Activated T-cell treated with anti-CD3 and anti-CD28 coated beads for 24 hours (primary cell): ENCODE measurements around the gene SYT4.
"Not testable (repeated sequence)": the region's sequence is repeated elsewhere in the genome, so short reads cannot be mapped to it uniquely, and the experiment has no call there.

Experiments used
- DNase-seq: peaks from one replicate; pipeline ENCODE4 v3.0.0-alpha.2; 2020; ENCODE audit warnings: low read depth

SYT4 gene, protein sequence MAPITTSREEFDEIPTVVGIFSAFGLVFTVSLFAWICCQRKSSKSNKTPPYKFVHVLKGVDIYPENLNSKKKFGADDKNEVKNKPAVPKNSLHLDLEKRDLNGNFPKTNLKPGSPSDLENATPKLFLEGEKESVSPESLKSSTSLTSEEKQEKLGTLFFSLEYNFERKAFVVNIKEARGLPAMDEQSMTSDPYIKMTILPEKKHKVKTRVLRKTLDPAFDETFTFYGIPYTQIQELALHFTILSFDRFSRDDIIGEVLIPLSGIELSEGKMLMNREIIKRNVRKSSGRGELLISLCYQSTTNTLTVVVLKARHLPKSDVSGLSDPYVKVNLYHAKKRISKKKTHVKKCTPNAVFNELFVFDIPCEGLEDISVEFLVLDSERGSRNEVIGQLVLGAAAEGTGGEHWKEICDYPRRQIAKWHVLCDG

GRCh38 chr18:43277164-43277600 is at the start of gene SYT4:
Gene SYT4 (minus strand): TSS chr18:43277490. CDS start chr18:43277281, 209 bp downstream.
- DNase-seq, result no peak

GRCh38 chr18:43322132-43322531 is 44.8 kb upstream of the SYT4 start:
- DNase-seq, result no peak

DNA sequence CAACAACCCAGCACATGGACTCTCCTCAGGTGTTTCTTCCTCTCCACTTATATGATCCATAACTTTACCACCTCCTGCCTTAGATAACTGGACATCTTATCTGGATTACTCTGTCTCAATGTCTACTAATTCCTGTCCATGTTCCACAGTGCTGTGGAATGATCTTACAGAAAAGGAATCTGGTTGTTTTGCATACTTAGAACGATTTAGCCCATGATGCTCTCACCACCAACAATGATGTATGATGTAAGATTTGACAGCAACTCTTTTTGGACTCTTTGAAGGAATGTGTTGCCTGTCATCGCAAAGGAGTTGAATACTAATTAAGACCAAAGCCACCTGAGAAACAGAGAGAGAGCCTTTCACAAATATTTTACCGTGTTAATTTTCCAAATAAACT is 37.7 kb upstream of the SYT4 start:
- DNase-seq, result no peak

DNA sequence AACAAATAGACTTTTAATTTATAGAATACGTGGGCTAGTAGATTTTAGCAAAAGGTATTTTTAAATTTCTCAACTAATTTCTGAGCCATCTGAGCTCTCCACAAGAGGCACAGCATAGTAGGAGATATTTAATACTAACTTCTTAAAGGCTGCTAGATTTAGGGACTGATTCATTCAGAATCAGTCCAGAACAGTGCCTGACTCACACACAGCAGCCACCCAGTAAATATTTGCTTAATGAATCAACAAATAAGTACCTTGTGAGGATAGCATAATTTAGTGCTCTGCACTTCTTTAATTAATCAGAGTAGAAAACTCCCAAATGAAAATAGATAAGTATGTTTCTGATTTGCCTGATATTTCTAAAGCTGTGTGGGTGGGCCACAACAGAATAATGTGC is 35.6 kb upstream of the SYT4 start:
- no peak for DNase-seq

GRCh38 chr18:43310239-43310638 is 32.9 kb upstream of the SYT4 start:
- DNase-seq, result no peak

- DNase-seq, result no peak
Measured at GRCh38 chr18:43303376-43303775, 26.1 kb upstream of the SYT4 start.

GRCh38 chr18:43286187-43286586 is 8.9 kb upstream of the SYT4 start:
- not testable (repeated sequence) for DNase-seq

GRCh38 chr18:43283299-43283698 is 6.0 kb upstream of the SYT4 start:
- no peak for DNase-seq

- no peak for DNase-seq
Measured at GRCh38 chr18:43279015-43279744, 1.9 kb upstream of the SYT4 start.

GRCh38 chr18:43278355-43278754 is 1.1 kb upstream of the SYT4 start:
- no peak for DNase-seq

DNA sequence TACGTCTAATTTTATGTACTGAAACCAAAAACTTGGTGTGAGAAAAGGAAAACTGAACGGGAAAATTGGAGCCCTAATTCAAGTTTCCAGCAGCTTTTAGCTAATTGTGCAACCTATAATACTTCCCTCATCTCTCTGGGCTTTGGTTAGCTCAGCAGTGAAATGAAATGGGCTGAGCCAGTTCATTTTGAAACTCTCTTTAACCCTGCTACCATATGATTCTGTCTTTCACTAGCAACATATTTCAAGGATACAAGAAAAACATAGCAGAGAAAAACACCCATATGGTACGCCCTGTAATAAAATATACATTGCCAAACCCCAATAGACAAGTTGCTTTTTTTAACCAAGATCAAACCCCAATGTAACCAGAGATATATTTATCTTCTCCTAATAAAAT is 799 bp downstream of the SYT4 start:
- DNase-seq, result no peak

DNA sequence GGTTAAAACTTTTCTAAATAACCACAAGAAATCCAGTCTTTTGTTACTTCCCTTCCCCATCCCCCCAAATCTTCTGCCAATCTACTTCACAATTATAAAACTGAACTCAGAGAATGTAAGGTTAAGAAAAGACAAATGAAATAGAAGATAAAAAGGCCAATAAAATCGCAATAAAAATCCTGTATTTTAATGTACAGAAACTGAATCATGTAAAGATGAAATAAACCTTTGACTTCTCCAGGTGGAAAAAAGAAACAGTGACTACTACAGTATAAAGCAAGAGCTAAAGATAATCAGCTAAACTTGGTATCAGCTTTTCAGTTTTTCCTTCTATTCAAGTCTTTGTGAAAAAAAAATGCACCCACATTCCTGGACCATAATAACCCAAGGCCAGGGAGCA is 1.7 kb downstream of the SYT4 start:
- DNase-seq, result no peak

GRCh38 chr18:43274526-43274925 is 2.8 kb downstream of the SYT4 start:
- DNase-seq, result no peak

DNA sequence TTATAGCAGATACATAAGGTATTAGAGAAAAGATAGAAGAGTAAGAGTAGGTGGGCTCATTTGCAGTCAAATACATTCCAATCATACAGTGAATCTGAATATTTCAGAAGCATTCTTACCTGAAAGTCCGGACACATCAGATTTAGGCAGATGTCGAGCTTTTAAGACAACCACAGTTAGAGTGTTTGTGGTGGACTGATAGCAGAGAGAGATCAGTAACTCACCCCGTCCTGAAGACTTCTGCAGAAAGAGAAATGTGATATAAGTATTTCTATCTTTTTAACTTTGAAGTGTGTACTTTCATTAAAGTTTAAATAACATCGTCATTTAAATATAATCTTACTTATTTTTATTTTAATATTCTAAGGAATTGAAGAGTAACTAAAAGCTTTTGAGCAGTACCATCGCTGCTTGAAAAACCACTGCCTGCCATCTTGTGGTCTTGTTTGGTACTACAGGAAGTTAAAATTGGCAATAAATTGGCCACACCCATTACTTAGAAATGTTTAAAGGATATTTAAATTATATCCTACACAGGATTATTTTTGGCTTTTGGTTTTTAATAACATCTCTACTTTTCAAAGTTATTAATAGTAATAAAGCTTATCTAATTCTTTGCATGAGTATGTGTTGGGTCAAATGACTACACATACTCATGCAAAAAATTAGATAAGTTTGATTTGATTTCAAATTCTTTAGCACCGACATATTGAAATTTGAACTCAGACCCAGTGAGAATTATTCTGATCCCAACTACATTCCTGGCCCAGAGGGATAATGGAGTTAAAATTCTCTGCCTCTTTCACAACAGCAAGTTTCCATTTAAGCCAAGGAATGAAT is 5.5 kb downstream of the SYT4 start:
- DNase-seq, result no peak

GRCh38 chr18:43267818-43268217 is 9.5 kb downstream of the SYT4 start:
- DNase-seq, result no peak

- DNase-seq, result no peak
Measured at GRCh38 chr18:43265465-43265864, 11.8 kb downstream of the SYT4 start.

GRCh38 chr18:43248610-43249249 is 28.6 kb downstream of the SYT4 start:
- no peak for DNase-seq

GRCh38 chr18:43247944-43248343 is 29.3 kb downstream of the SYT4 start:
- DNase-seq, result no peak

- DNase-seq, result no peak
Measured at GRCh38 chr18:43238429-43238828, 38.9 kb downstream of the SYT4 start.

DNA sequence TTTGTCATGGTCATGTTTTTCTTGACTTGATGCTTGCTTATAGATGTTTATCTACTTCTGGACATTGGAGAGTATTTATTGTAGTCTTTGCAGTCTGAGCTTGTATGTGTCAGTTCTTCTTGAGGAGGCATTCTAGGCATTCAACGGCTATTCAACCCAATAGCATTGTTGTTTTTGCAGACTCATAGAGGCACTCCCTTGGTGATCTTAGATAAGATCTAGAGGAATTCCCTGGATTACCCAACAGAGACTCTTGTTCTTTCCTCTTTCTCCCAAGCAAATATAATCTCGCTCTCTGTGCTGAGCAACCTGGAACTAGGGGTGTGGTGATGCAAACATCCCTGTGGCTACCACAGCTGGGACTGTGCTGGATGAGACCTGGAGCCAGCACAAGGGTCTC is 40.4 kb downstream of the SYT4 start:
- no peak for DNase-seq

DNA sequence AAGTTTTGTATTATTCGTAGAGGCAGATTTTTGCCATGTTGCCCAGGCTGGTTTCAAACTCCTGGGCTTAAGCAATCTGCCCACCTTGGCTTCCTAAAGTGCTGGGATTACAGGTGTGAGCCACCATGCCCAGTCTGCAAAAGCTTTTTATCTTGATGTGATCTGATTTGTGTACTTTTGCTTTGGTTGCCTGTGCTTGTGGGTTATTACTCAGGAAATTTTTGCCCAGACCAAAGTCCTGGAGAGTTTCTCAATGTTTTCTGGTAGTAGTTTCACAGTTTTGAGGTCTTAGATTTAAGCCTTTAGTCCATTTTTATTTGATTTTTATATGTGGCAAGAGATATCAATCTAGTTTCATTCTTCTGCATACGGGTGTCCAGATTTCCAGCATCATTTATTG is 42.4 kb downstream of the SYT4 start:
- DNase-seq, result no peak

DNA sequence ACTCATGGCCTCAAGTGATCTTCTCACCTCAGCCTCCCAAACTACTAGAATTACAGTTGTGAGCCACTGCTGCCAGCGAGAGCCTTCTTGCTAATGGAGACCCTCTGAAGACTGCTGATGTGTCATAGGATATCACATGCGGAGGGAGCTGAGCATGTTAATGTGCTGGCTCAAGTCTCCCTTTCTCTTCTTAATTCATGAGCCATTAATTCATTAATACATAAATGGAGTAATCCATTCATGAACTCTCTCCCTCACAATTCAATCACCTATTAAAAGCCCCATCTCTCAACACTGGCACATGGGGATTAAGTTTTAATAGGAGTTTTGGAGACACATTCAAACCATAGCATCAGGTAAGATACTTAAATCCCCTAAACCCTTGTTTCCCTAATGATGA is 54.8 kb downstream of the SYT4 start:
- no peak for DNase-seq
